Measurements from ENCODE around the gene COX6B2. TPM values are rescaled to one million over a fixed set of nuclear protein-coding genes. Genes with fewer than 3 reads are reported as not detected.

The COX6B2 gene
- total RNA-seq, 1 experiment from 2014 or later: 5.8 TPM

- DNase-seq (ENCODE audit: low spot score): no peak
- in situ Hi-C loops (cut with HindIII; ENCODE audit: low sequenced_read_pairs): no loop called here
Measured at GRCh38 chr19:55303477-55303876, 51.0 kb downstream of the COX6B2 start.

DNA sequence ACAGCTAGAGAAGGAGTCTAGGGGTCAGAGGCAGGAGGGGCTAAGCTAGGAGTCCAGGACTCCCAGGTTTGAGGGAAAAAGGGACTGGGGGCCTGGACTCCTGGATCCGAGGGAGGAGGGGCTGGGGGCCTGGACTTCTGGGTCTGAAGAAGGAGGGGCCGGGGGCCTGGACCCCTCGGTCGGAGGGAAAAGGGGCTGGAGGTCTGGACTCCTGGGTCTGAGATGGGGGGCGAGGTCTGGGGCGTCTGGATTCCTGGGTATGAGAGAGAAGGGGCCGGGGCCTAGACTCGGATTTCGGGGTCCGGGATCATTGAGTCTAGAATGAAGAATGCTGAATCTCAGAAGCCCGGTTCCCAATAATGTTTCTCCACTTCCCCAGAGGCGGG lies 52.2 kb downstream of the COX6B2 start:
- in situ Hi-C loops (cut with HindIII; ENCODE audit: low sequenced_read_pairs): no loop called here
- DNase-seq (ENCODE audit: low spot score): no peak

DNA sequence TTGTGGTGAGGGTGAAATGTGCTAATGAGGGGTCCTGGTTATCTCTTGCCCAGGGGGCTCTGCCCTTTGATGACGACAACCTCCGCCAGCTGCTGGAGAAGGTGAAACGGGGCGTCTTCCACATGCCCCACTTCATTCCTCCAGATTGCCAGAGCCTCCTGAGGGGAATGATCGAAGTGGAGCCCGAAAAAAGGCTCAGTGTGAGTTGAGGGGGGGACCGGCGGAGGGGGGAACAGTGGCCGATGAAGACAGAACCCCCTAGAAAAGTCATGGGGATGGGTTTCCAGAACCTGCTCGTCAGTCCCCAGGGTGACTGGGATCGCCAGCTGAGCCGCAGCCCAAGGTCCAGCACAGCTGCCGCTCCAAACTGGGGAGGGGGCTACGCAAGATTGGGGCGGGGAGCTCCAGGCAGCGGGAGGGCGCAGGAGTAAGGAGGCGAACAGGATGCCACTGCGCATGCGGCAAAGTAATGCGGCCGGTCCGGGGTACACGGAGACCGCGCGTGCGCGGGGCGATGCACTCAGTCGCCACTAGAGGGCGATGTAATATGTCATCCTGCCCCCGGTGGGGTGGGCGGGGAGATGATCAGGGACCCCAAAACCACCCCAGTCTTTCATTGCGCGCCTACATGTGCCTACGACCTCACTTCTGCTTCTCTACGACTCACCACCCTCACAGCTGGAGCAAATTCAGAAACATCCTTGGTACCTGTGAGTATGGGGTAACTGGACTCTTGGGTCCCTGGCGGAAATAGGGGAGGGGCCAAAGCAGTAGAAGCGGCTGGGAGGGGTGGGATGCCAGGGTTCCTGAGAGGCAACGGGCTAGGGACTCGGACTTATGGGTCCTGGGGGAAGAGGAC lies 52.8 kb downstream of the COX6B2 start:
- in situ Hi-C loops (cut with HindIII; ENCODE audit: low sequenced_read_pairs): no loop called here
- DNase-seq (ENCODE audit: low spot score): peak; percentile 76

- DNase-seq (ENCODE audit: low spot score): no peak
- in situ Hi-C loops (cut with HindIII; ENCODE audit: low sequenced_read_pairs): no loop called here
Measured at GRCh38 chr19:55300886-55301458, 53.5 kb downstream of the COX6B2 start.

- in situ Hi-C loops (cut with HindIII; ENCODE audit: low sequenced_read_pairs): loop anchor here (10.0 kb wide), 1 partner anchor 115 kb away; no protein-coding TSS in a partner anchor
- DNase-seq (ENCODE audit: low spot score): no peak
Measured at GRCh38 chr19:55299991-55300390, 54.5 kb downstream of the COX6B2 start.

Other genes starting within 250 kb of the COX6B2 start
- 77.4 and 81.7 TPM in 2 replicates for gene PPP1R12C, start 237.1 kb downstream of the COX6B2 start, total RNA-seq (2014; rRNA removed; shearing (Covaris generic))
- 423 and 463 TPM in 2 replicates for gene TNNT1, start 205.5 kb downstream of the COX6B2 start, total RNA-seq (2014; rRNA removed; shearing (Covaris generic))
- 13.5 and 25.2 TPM in 2 replicates for gene TNNI3, start 197.0 kb downstream of the COX6B2 start, total RNA-seq (2014; rRNA removed; shearing (Covaris generic))
- 25.2 and 37.7 TPM in 2 replicates for gene DNAAF3, start 188.1 kb downstream of the COX6B2 start, total RNA-seq (2014; rRNA removed; shearing (Covaris generic))
- 0.85 and 1.2 TPM in 2 replicates for gene SYT5, start 174.4 kb downstream of the COX6B2 start, total RNA-seq (2014; rRNA removed; shearing (Covaris generic))
- 5.2 and 20.7 TPM in 2 replicates for gene PTPRH, start 145.2 kb downstream of the COX6B2 start, total RNA-seq (2014; rRNA removed; shearing (Covaris generic))
- gene TMEM86B, start 126.0 kb downstream of the COX6B2 start, total RNA-seq (2014; rRNA removed; shearing (Covaris generic)): 0.62 and 1.5 TPM in 2 replicates
- gene PPP6R1, start 95.7 kb downstream of the COX6B2 start, total RNA-seq (2014; rRNA removed; shearing (Covaris generic)): 104 and 109 TPM in 2 replicates
- gene HSPBP1, start 74.6 kb downstream of the COX6B2 start, total RNA-seq (2014; rRNA removed; shearing (Covaris generic)): 74.4 and 89.1 TPM in 2 replicates
- gene BRSK1, start 70.7 kb downstream of the COX6B2 start, total RNA-seq (2014; rRNA removed; shearing (Covaris generic)): 8.9 and 18.3 TPM in 2 replicates
- 1.9 TPM in 1 of 2 replicates, not detected in the other for gene TMEM150B, start 29.4 kb downstream of the COX6B2 start, total RNA-seq (2014; rRNA removed; shearing (Covaris generic))
- 17.7 and 20.8 TPM in 2 replicates for gene KMT5C, start 14.8 kb downstream of the COX6B2 start, total RNA-seq (2014; rRNA removed; shearing (Covaris generic))
- gene GARIN5B, start 8.5 kb upstream of the COX6B2 start, total RNA-seq (2014; rRNA removed; shearing (Covaris generic)): not detected in 2 replicates
- gene IL11, start 15.7 kb upstream of the COX6B2 start, total RNA-seq (2014; rRNA removed; shearing (Covaris generic)): 6.5 and 8.4 TPM in 2 replicates
- 4.0 and 14.0 TPM in 2 replicates for gene TMEM190, start 22.1 kb upstream of the COX6B2 start, total RNA-seq (2014; rRNA removed; shearing (Covaris generic))
- gene TMEM238, start 29.6 kb upstream of the COX6B2 start, total RNA-seq (2014; rRNA removed; shearing (Covaris generic)): 0.55 TPM in 1 of 2 replicates, not detected in the other
- 236 and 319 TPM in 2 replicates for gene RPL28, start 31.2 kb upstream of the COX6B2 start, total RNA-seq (2014; rRNA removed; shearing (Covaris generic))
- gene UBE2S, start 53.1 kb upstream of the COX6B2 start, total RNA-seq (2014; rRNA removed; shearing (Covaris generic)): 329 and 348 TPM in 2 replicates
- gene SHISA7, start 88.6 kb upstream of the COX6B2 start, total RNA-seq (2014; rRNA removed; shearing (Covaris generic)): not detected in 2 replicates
- gene ISOC2, start 106.9 kb upstream of the COX6B2 start, total RNA-seq (2014; rRNA removed; shearing (Covaris generic)): 186 and 197 TPM in 2 replicates
- not detected in 2 replicates for gene C19orf85, start 110.0 kb upstream of the COX6B2 start, total RNA-seq (2014; rRNA removed; shearing (Covaris generic))
- gene ZNF628, start 121.9 kb upstream of the COX6B2 start, total RNA-seq (2014; rRNA removed; shearing (Covaris generic)): 13.3 and 27.6 TPM in 2 replicates
- gene NAT14, start 130.5 kb upstream of the COX6B2 start, total RNA-seq (2014; rRNA removed; shearing (Covaris generic)): 143 and 157 TPM in 2 replicates
- 2.5 and 9.4 TPM in 2 replicates for gene SSC5D, start 133.7 kb upstream of the COX6B2 start, total RNA-seq (2014; rRNA removed; shearing (Covaris generic))
- 1.9 and 3.6 TPM in 2 replicates for gene SBK2, start 182.4 kb upstream of the COX6B2 start, total RNA-seq (2014; rRNA removed; shearing (Covaris generic))
- gene SBK3, start 190.8 kb upstream of the COX6B2 start, total RNA-seq (2014; rRNA removed; shearing (Covaris generic)): 0.31 and 0.37 TPM in 2 replicates
- gene ZNF579, start 226.1 kb upstream of the COX6B2 start, total RNA-seq (2014; rRNA removed; shearing (Covaris generic)): 10.0 and 16.2 TPM in 2 replicates
- 5.2 and 7.7 TPM in 2 replicates for gene FIZ1, start 244.8 kb upstream of the COX6B2 start, total RNA-seq (2014; rRNA removed; shearing (Covaris generic))
- gene ZNF524, start 245.6 kb upstream of the COX6B2 start, total RNA-seq (2014; rRNA removed; shearing (Covaris generic)): 8.4 and 19.8 TPM in 2 replicates

All from G401 (cell line).